ENCODE data around the gene EDRF1. TPM values are rescaled to one million over a fixed set of nuclear protein-coding genes. Genes with fewer than 3 reads are reported as not detected.
"Not testable (repeated sequence)": the region's sequence is repeated elsewhere in the genome, so short reads cannot be mapped to it uniquely, and the experiment has no call there.

EDRF1 gene
- total RNA-seq, 4 donors from 2014 or later, result 20.2 to 35.1 (median 26.3) TPM

GRCh38 chr10:125694883-125695282 lies 24.6 kb upstream of the EDRF1 start:
- 64% methylated on average over 1 of the region's 1 CpG; no CpG with 5 or more reads in 1 of the 2 donors for WGBS, 2 donors (ENCODE audit: low coverage in 1 of 2)
- Histone ChIP-seq H3K27ac (no peak overlapping the region), H3K4me3 (no peak overlapping the region), H3K9me3 (no peaks in the 10 kb centered on the region), H3K36me3 (no peaks in the 10 kb centered on the region), H3K27me3 (peaks cover 8% of the 10 kb centered on the region), H3K4me1 (no peaks in the 10 kb centered on the region)
- in situ Hi-C loops (cut with MboI; ENCODE audit: low pct_ligation_motif_present in 1 of 4, low pct_unique_long_range_greater_than_20kb in 1 of 4, low sequenced_read_pairs in 3 of 4), result no loop called here
- no peak for DNase-seq
- intact Hi-C loops (cut with DNase I; ENCODE audit: low total_unique reads), result no loop called here
- TF ChIP-seq POLR2A (IDR thresholded peaks at IDR 0.05), result no peak
- TF ChIP-seq, protein P1, sequence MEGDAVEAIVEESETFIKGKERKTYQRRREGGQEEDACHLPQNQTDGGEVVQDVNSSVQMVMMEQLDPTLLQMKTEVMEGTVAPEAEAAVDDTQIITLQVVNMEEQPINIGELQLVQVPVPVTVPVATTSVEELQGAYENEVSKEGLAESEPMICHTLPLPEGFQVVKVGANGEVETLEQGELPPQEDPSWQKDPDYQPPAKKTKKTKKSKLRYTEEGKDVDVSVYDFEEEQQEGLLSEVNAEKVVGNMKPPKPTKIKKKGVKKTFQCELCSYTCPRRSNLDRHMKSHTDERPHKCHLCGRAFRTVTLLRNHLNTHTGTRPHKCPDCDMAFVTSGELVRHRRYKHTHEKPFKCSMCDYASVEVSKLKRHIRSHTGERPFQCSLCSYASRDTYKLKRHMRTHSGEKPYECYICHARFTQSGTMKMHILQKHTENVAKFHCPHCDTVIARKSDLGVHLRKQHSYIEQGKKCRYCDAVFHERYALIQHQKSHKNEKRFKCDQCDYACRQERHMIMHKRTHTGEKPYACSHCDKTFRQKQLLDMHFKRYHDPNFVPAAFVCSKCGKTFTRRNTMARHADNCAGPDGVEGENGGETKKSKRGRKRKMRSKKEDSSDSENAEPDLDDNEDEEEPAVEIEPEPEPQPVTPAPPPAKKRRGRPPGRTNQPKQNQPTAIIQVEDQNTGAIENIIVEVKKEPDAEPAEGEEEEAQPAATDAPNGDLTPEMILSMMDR (IDR thresholded peaks at IDR 0.05), result no peak
- no peak for TF ChIP-seq EP300 (IDR thresholded peaks at IDR 0.05; ENCODE audit: low read depth)
- TF ChIP-seq POLR2AphosphoS5 (IDR thresholded peaks at IDR 0.05), result no peak

- intact Hi-C loops (cut with DNase I; ENCODE audit: low total_unique reads); H3K9me3 ChIP-seq; in situ Hi-C loops (cut with MboI; ENCODE audit: low pct_ligation_motif_present in 1 of 4, low pct_unique_long_range_greater_than_20kb in 1 of 4, low sequenced_read_pairs in 3 of 4); H3K4me1 ChIP-seq; H3K4me3 ChIP-seq; DNase-seq; H3K36me3 ChIP-seq; H3K27ac ChIP-seq; H3K27me3 ChIP-seq: not testable (repeated sequence)
- WGBS, 2 donors (ENCODE audit: low coverage in 1 of 2), result 87 to 91% methylated on average over 3 to 6 of the region's 6 CpGs
Measured at GRCh38 chr10:125696884-125697283, 22.6 kb upstream of the EDRF1 start.

DNA sequence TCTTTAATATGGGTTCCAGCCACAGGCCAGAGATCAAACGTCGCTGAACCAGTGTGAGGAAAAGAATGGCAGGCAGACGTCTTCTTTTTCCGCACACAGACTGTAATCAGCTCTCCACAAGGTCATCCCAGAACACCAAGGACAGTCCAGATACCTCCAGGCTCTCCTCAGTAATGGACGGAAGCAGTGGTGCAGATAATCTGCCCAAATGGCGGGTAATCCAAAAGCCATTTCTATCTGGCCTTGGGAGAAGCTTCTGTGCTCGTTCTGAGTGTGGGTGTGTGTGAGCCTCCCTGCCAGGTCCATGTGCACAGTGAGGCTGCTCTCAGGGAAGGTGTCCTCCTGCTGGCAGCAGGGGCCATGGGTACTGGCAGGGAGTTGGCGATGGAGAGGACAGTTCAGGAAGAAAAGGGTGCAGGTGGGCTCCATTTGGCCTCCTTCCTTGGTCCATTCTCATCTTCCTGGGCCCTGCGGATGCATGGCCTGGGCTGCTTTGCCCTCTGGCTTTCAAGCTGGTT lies 21.0 kb upstream of the EDRF1 start:
- H3K36me3 ChIP-seq, result no peaks in the 10 kb centered on the region
- no peaks in the 10 kb centered on the region for H3K4me1 ChIP-seq
- TF ChIP-seq, protein P1 (IDR thresholded peaks at IDR 0.05), result no peak
- TF ChIP-seq POLR2AphosphoS5 (IDR thresholded peaks at IDR 0.05) (no peak), EP300 (IDR thresholded peaks at IDR 0.05; ENCODE audit: low read depth) (no peak), POLR2A (IDR thresholded peaks at IDR 0.05) (no peak)
- no peak for DNase-seq
- 70 to 83% methylated on average over 2 to 9 of the region's 9 CpGs for WGBS, 2 donors (ENCODE audit: low coverage in 1 of 2)
- no peak overlapping the region for H3K4me3 ChIP-seq
- no peak overlapping the region for H3K27ac ChIP-seq
- intact Hi-C loops (cut with DNase I; ENCODE audit: low total_unique reads) (no loop called here), in situ Hi-C loops (cut with MboI; ENCODE audit: low pct_ligation_motif_present in 1 of 4, low pct_unique_long_range_greater_than_20kb in 1 of 4, low sequenced_read_pairs in 3 of 4) (no loop called here)
- no peaks in the 10 kb centered on the region for H3K27me3 ChIP-seq
- peaks cover 0 to 2% of the 10 kb centered on the region in 2 donors for H3K9me3 ChIP-seq

- in situ Hi-C loops (cut with MboI; ENCODE audit: low pct_ligation_motif_present in 1 of 4, low pct_unique_long_range_greater_than_20kb in 1 of 4, low sequenced_read_pairs in 3 of 4) (loop anchor here in 1 of 4 donors (25.0 kb wide), 1 partner anchor 662 kb away; no protein-coding TSS in a partner anchor), intact Hi-C loops (cut with DNase I; ENCODE audit: low total_unique reads) (no loop called here)
- TF ChIP-seq POLR2AphosphoS5 (IDR thresholded peaks at IDR 0.05) (no peak), EP300 (IDR thresholded peaks at IDR 0.05; ENCODE audit: low read depth) (no peak), POLR2A (IDR thresholded peaks at IDR 0.05) (no peak)
- TF ChIP-seq, protein P1 (IDR thresholded peaks at IDR 0.05), result no peak
- Histone ChIP-seq H3K36me3 (no peaks in the 10 kb centered on the region), H3K4me3 (no peak overlapping the region), H3K9me3 (peaks cover 0 to 2% of the 10 kb centered on the region in 2 donors), H3K4me1 (no peaks in the 10 kb centered on the region), H3K27ac (no peak overlapping the region), H3K27me3 (no peaks in the 10 kb centered on the region)
- DNase-seq, result no peak
- 76 to 85% methylated on average over 5 to 6 of the region's 6 CpGs for WGBS, 2 donors (ENCODE audit: low coverage in 1 of 2)
Measured at GRCh38 chr10:125699562-125700143, 19.9 kb upstream of the EDRF1 start.
